ELF-1 (cell line): Measurements from ENCODE around the gene SST.

Experiments used
- DNase-seq: peaks from one replicate; pipeline ENCODE4 v3.0.0-alpha.2; 2016; ENCODE audit warnings: low read depth, low spot score

SST gene

DNA sequence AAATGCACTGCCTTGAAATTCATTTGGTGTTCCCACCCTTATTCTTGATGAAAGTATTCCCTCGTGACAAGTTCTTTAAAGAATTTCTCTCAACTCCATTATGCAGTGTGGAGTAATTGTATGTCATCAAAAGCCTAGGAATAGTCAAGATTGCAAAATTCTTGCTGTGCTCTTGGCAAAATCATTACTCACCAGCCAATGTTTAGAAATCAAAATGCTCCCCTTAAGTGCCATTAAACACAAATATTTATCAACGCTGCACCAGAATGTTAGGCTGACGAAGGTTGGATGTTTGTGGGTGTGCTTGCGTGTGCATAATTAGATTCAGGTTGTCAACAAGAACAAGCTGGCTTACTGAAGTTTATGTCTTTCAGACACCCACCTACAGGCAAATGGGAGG, 40.5 kb downstream of the SST start:
- DNase-seq, result no peak

- peak; percentile 52 for DNase-seq
Observed at GRCh38 chr3:187628169-187628568, 42.0 kb downstream of the SST start.

DNA sequence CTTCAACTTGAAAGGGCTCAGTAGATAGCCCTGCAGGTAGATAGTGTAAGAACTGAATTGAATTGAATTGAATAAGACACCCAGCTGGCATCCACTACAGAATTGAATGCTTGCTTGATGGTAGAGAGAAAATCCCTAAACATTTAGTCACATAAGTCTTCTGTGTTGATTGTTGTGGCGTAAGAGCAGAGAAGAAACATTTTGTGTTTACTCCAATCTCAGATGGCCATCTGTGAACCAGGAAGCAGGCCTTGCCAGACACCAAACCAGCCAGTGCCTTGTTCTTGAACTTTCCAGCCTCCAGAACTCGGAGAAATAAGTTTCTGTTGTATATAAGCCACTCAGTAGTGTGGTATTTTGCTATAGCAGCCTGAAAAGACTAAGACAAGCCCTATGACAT, 43.6 kb downstream of the SST start:
- DNase-seq, result no peak

- DNase-seq, result no peak
Observed at GRCh38 chr3:187624588-187624987, 45.6 kb downstream of the SST start.

GRCh38 chr3:187623285-187623814, 46.8 kb downstream of the SST start:
- no peak for DNase-seq

- DNase-seq, result no peak
Observed at GRCh38 chr3:187621881-187622280, 48.3 kb downstream of the SST start.

DNA sequence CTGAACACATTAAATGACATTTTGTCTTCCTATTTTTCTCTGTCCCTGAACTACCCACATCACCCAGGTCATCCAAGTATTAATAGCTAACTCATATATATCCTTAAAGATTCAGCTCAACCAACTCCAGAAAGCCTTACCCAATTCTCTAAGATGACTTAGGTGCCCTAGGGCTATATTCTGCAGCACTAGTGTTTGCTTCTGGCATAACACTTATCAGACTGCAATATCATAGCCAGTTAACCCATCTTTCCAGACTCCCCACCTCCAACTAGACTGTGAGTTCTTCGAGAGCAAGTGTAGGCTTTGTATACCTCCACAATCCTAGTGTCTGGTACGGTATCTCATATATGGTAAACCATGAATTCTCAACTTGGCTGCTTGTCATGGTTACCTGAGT, 50.7 kb downstream of the SST start:
- DNase-seq, result no peak
